HG03575 (cell line): Measurements from ENCODE around the gene BBS2.
A peak's percentile ranks its signal among the peaks of the same experiment; 100 is the strongest.

Experiments used
- ATAC-seq: cut with Tn5 transposase; IDR thresholded peaks from one replicate; pipeline ENCODE4 v1.9.1; 2021; ENCODE audit not compliant: unreplicated experiment, insufficient number of reproducible peaks, low FRiP score; ENCODE audit errors: extremely low read depth

Gene BBS2

DNA sequence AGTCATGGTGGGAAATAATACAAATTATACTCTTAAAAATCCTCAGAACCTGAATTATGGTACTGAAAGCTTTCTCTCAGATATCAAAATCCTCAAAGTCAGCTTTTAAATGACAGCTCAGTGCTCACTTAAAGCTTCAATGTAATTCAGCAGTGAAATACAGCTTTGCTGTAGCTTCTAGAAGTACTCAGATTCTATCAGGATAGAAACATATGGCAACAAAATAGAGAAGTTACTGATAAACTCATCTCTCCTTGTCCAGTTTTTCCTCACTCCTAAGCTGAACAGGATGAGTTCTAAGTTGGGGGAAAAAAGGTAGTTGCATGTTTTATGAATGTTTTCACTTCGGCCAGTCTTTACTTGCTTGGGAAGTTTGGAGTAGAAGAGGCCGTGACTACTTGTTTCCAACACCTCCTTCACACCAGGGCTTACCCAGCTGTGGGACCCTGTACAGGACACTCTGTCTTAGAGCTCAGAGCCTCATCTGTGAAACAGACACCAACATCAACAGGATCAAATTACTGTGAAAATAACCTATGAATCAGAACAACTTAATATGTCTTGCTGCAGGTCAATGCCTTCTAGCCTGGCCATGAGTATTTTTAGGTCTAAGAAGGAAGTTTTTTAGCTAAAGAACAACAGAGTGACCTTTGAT lies 38.2 kb downstream of the BBS2 start:
- ATAC-seq: no peak

DNA sequence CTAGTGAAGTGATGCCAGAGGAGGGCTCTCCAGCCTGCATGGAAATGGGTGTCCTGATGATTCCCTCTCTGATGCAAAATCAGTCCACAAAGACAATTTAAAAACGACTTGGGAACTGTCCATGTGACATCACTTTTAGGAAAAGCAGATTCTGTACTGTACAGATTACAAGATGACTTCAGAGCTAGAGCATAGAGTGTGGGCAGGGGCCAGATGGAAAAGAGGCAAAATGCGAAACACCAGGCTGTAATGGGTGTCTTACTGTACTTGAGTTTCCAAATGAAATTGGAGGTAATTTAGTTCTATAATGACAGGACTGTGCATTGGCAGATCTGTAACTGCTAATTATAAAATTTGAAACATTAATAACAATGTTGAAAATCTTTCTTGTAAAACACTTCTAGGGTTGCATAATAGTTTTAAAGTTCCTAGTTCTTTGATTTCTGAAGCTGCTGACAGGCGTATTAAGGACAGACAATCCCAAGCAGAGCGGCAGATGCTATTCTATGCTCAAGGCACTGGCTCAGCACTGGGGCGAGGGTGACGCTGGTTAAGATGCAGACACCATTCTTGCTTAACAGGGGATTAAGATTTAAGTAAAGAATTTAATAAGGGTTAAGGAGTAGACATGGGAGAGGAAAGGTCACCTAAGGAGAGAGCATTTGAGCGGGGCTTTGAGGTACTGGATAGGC lies 38.9 kb downstream of the BBS2 start:
- no peak for ATAC-seq

DNA sequence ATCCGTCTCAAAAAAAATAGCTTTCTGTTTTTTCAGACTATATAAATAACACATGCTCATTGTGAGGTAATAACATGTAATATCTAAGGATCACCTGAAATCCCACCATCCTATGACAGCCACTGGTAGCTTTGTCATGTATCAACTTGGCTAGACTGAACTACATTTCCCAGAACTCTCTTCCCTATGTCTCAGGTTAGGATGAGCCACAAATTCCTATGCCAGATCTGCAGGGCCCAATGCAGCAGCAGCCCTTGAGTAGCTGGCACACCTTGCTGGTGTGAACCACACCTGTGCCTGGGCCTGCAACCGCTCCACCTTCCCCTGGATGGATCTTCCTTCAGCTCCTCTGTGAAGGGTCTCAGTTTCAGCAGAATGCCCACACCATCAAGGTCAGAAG lies 40.4 kb downstream of the BBS2 start:
- no peak for ATAC-seq

DNA sequence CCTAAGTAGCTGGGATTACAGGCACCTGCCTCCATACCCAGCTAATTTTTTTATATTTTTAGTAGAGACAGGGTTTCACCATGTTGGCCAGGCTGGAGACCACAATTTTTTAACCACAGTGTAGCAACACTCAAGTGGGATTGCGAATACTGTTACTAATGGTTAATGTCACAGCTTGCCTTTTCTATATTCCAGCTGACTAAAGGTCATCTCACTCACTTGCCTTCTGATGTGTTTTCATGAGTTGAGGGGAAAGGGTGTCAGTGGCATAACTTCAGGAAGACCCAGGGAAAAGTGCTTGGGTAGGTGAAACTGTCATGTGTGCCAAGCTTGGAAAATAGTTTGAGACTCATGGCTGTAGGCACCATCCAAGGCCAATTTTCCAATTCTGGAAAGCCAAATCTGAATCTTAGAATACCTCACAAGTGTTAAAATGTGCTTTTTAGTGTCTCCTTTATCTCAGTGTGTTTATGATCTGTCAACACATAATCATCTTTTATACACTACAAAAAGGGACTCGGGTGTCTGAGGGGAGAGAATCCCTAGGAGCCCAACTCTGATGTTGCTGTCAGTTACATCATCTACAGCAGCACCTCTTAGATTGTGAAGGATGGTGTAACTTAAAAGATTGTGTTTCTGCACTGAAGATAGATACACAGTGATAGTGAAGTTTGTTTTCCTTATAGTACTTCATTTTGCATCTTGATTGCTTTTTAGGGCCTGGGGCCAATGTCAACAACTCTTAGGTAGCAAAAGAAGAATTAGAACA lies 41.4 kb downstream of the BBS2 start:
- ATAC-seq: no peak

DNA sequence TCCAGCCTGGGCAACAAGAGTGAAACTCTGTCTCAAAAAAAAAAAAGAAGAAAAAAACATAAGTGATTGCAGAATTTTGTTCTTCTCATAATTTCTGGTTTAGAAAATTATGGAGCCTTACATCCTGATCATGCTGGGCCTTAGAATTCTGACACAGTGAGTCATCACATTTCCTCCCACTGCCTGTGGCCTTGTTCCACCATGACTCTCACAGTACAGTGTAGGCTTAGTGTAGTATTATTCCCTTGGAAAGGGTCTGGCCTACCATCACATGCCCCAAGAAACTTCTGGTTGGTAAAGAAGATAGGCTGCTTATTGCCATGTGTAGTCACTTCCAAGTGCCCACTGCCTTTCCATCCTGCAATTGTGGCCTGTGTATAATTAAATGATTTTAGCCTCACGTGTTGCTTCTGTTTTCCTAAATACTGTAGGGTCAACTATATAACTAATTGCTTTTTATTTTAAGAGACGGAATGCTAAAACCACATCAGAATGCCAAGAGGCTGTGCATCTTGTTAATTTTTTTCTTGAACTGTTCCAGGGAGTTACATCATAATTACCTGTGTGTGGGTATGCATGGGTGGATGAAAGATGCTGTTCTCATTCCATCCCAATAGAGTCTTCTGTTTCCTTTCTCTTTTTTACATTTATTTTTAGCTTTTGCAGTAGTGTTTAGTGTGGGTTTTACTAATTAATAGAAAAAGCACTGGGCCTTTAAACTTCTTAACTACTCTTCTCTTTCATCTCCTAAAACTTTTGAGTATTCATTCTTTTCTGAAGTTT lies 42.5 kb downstream of the BBS2 start:
- no peak for ATAC-seq

DNA sequence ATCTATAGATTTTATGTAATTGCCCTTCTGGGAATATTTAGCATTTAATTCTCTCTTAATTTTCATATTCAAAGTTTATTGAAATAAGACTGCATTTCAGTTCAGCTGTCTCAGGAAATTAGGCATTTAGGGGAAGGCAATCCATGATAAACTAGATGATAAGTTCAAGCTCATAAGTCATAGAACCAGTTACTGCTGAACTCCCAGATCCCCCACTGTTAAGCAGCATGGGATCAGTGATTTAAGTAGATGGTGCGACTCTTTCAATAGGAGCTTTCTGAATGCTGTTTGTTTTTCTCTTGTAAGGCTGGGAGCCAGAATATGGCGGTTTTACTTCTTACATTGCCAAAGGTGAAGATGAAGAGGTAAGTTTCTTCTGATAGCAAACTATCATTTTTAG lies 44.6 kb downstream of the BBS2 start:
- ATAC-seq: no peak

DNA sequence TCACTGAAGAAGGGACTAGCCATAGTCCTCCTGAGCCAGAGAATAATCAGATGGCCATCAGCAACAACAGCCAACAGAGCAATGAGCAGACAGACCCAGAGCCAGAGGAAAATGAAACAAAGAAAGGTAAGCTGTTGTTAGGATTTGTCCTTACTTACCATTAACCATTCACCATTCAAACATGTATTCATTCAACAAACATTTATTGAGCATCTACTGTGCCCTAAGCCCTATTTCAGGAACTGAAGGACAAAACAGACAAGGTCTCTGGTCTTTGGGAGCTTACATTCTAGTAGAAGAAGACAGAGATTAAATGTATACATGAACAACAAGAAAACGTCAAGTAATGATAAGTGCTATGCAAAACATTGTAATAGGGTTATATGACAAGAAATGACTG lies 49.2 kb downstream of the BBS2 start:
- no peak for ATAC-seq

DNA sequence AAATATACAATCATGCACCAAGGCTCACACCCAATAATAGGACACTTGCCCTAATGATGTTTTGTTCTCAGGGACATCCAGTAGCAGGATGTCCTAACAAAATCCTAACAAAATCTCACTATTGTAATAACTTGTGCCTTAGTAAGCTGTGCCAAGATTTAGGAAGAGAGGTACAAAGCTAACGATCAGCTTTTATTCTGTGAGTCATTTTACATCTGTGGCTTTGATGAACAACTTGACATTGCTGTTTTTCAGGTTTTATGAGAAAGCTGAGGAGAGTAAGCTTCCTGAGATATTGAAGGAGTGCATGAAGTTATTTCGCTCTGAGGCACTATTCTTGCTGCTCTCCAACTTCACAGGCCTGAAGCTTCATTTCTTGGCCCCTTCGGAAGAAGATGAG lies 49.6 kb downstream of the BBS2 start:
- ATAC-seq: no peak

DNA sequence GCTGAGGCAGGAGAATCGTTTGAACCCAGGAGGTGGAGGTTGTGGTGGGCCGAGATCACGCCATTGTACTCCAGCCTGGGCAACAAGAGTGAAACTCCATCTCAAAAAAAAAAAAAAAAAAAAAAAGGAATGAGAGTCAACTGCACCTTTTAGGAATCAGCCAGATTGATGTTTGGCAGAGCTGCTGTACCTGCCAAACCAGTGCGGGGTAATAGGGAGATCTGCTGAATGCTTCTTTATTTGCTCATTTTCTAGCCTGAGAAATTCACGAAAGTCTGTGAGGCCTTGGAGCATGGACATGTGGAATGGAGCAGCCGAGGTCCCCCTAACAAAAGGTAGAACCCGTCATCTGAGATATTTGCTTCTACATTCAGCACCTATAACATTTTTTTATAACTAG lies 50.1 kb downstream of the BBS2 start:
- ATAC-seq: no peak

DNA sequence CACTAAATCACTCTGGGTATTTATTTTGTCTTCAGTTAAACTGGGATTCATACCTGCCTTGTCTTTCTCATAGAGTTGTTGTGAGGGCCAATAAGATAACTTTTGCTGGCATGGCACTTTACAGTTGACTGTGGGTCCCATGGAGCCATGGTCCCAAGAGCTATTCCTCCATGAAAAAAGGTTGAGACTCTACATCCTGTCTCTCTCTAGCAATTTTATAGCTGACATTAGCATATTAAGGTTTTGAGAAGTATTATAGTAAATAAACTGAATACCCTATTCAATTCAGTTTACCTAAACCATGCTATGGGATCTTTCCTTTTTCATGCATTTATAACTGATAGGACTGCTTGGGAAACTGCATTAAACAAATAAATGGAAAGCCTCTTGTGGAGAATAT lies 51.0 kb downstream of the BBS2 start:
- no peak for ATAC-seq

DNA sequence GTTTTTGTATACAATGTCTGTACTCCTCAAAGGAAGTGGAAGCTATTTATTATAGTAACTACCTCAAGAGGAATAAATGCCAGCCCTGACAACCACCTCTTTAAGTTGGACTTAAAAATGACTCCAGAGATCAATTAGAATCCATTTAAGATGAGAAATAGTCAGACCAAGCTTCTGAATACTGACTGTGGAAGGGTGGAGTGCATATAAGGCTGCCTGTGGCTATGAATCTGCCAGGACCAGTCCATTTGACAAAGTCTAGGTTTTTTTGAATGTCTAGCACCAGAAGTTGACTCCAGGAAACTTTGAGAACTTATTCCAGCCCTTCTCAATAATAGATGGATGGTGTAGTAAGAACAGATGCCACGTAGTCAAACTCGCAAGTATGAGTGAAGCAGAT lies 53.5 kb downstream of the BBS2 start:
- no peak for ATAC-seq

DNA sequence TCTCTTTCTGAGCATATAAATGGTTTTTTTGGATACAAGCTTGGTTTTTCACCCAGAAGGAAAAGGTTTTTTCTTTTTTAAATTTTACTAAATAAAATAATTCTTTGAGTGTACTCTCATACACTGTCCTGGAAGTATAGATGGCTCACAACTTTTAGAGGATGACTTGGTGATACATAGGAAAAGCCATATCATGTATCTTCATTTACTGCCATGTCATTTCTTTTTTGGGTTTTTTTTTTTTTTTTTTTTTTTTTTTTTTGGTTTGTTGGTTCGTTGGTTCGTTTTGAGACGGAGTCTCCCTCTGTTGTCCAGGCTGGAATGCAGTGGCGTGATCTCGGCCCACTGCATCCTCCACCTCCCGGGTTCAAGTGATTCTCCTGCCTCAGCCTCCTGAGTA lies 56.7 kb downstream of the BBS2 start:
- no peak for ATAC-seq

DNA sequence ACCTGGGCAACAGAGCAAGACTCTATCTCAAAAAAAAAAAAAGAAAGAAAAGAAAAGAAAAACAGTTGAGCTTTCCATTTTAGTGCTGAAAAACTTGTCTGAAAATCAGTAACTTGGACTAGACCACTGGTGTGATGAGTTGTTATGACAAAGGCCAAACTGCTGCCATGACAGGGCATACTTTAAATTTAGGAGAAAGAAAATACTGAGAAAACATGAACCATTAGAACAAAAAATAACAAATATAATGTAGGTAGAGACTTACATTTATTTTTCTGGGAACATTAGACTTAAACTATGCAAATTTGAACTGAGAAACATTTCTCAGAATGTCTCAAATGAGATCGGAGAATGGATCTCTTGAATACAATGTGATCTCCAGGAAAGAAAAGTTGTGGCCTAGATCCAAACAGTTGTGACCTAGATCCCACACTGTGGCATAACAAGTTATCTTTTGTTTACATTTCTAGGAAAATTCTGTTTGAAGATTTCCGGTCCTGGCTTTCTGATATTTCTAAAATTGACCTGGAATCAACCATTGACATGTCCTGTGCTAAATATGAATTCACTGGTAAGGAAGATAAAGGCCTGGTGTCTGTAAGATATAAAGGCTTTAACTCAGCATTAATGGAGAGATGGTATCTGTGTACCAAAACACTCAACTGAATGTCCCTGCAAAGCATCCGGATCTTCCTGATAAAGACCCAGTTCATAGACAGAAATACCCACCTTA lies 57.6 kb downstream of the BBS2 start:
- no peak for ATAC-seq

DNA sequence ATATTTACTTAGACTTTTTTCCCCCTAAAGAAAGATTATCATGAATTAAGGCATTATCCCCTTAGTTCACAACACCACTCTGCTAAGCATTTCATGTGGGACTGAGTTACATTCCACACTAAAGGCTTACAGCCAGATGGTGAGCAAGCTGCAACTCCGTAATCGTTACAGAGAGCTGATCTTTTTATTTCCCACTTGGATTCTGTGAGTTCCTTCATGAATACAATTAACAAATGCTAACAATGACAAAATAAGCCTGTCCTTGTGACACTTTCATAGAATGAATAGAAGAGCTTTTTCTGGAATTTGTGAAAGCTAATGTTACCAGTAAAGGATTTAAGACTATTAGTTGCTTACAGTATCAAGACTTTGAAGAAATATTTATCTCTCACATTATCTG lies 59.7 kb downstream of the BBS2 start:
- no peak for ATAC-seq

DNA sequence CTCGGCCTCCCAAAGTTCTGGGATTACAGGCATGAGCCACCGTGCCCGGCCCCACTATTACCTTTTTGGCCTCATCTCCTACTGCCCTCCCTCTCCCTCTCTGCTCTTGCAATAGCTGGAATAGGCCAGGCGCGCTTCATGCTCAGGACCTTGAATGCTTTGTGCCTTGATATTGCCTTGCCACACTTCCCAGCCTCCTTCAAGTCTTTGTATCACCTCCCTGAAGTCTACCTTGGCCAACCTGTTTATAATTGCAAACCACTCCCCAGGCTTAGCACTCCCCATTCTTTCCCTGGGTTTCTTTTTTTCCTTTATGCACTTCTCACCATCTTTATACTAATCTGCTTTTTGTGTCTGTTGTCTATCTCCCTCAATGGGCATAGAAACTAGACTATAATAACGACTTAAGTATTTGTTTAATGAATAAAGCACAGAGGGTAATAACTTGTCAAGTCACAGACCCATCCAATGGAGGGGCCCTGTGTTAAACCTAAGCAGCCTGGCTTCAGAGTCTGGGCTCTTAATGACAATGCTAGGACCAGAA lies 61.8 kb downstream of the BBS2 start:
- ATAC-seq: no peak

DNA sequence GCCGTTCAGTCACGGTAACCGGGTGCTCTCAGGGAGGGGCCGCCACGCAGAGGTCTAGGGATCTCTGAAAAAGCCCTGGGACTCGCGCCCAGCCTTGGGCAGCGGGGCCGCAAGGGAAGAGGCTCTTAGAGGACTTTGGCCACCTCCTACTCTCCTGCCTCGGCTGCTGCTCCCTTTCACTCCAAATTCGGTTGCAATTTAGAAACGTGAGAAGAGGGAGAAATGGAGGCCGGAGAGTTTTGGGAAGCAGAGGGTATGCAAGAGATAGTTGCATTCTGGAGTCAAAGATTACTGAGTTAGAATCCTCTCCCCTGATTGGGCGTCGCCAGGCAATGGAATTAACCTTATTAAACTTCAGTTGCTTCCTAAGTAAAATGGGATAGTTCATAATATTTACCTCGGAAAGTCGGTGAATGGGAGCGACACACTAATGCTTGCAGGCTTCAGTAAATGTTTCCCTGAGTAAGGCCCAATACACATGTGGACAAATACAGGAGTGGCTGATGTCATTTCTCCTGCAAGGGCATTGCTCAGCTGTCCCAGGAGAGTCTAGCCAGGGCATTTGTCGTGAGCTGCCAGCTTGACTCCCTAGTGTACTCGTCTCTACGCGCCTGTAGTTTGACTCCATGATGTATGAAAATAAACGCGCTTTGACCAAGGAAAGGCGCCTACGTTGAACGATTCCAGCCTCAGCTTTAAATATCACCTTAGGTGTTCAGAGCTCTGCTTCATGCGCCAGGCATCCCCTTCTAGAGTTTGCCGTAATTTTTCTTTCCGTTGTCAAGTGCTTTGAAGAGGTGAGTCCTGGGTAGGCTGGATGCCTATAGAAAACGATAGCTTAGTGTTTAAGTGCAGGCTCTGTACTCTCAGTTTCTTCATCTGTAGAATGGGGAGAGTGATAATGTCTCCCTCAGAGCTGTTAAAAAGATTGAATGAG lies 67.8 kb downstream of the BBS2 start:
- ATAC-seq: peak; percentile 18

DNA sequence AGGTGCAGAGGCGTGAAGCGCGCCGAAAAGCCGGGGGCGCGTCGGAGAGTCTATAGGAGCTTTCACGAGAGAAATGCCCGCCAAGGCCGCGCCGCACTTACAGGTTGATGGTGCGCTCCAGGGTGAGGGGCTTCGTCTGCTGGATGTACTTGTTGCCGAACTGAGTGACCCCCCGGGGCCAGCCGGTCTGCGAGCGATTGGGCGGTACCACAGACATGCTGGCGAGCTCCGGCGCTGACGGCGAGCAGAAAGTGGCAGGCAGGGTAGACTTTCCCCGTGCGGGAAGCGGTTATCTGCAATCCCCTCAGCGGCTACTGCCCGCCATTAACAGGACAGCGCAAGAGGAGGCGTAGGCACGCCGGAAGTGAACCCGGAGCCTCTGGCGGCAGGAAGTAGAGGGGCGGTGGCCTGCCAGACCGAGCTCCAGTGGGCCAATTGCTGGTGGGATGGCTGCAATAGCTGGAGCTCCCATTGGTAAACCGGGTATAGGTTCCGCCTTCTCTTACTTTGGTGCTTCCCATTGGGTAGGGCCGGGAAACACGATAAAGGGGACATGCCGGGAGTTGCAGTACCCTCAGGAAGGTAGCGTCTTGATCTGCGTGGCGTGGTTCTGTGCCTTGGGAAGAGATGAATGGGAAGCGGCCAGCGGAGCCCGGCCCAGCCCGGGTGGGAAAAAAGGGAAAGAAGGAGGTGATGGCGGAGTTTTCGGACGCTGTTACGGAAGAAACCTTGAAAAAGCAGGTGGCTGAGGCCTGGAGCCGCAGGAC lies 68.7 kb downstream of the BBS2 start, which contains the start of the genes NUDT21 and OGFOD1:
NUDT21 (minus strand) TSS at position 347 of the 767 bp plus-strand sequence; CDS start at position 217, 130 bp downstream.
OGFOD1 (plus strand) TSS at position 569 of the 767 bp plus-strand sequence; CDS start at position 628, 59 bp downstream.
- ATAC-seq: peak; percentile 84
